Glutamatergic neuron (in vitro differentiated cells): ENCODE results near the gene TBC1D17. TPM values are rescaled to one million over a fixed set of nuclear protein-coding genes. Genes with fewer than 3 reads are reported as not detected.
A peak's percentile ranks its signal among the peaks of the same experiment; 100 is the strongest.

ENCODE experiments used
- DNase-seq: peaks from one replicate; pipeline ENCODE4 v3.0.0; 2022
- H3K27ac Mint-ChIP-seq: one replicate; pipeline ENCODE4 v1.8.0; 2020; ENCODE audit warnings: mild to moderate bottlenecking, mixed read lengths, inconsistent platforms; ENCODE audit not compliant: unreplicated experiment
- H3K27me3 Mint-ChIP-seq: one replicate; pipeline ENCODE4 v1.8.0; 2020; ENCODE audit warnings: mild to moderate bottlenecking, moderate library complexity, mixed read lengths, inconsistent platforms; ENCODE audit not compliant: unreplicated experiment
- H3K36me3 Mint-ChIP-seq: one replicate; pipeline ENCODE4 v1.8.0; 2020; ENCODE audit warnings: mild to moderate bottlenecking, mixed read lengths, inconsistent platforms; ENCODE audit not compliant: unreplicated experiment
- H3K4me1 Mint-ChIP-seq: one replicate; pipeline ENCODE4 v1.8.0; 2020; ENCODE audit warnings: mild to moderate bottlenecking, low read depth, mixed read lengths, inconsistent platforms; ENCODE audit not compliant: unreplicated experiment
- H3K4me3 Mint-ChIP-seq: one replicate; pipeline ENCODE4 v1.8.0; 2020; ENCODE audit warnings: mild to moderate bottlenecking, mixed read lengths, inconsistent platforms; ENCODE audit not compliant: unreplicated experiment
- H3K9me3 Mint-ChIP-seq: one replicate; pipeline ENCODE4 v1.8.0; 2020; ENCODE audit warnings: mild to moderate bottlenecking, moderate library complexity, mixed read lengths, inconsistent platforms; ENCODE audit not compliant: unreplicated experiment
- total RNA-seq: library from RNA; stranded (reverse); fragmentation: NEBNext Ultra II Directional; extraction: Animal tissue kit (Norgen Biotek cat#: 25700); gene quantifications from one replicate; pipeline ENCODE4 v1.2.1, GENCODE V29; 2021; ENCODE audit not compliant: unreplicated experiment
- TF ChIP-seq, protein P1 (sequence below): fragments of 200-600 bp; sonication (generic); IDR thresholded peaks from one replicate; pipeline ENCODE4 v1.5.0; 2021; ENCODE audit not compliant: partially characterized antibody, unreplicated experiment

TBC1D17 gene
- total RNA-seq, 1 donor from 2014 or later, result 56.8 TPM

DNA sequence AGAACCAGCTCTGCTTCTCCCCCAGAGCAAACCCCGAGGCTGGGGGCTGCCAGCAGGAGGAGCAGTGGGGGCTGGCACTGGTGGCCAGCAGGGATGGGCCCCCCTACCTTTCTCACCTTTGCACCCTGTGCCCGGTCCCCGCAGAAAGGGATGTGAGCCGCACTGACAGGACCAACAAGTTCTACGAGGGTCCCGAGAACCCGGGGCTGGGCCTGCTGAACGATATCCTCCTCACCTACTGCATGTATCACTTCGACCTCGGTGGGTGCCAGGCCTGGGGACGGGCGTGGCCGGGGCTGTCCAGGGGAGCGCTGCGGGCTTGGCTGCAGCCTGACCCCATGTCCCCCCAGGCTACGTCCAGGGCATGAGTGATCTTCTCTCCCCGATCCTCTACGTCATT is 6.6 kb downstream of the TBC1D17 start:
- Mint-ChIP-seq H3K27ac (no peak overlapping the region), H3K36me3 (peaks cover 6% of the 10 kb centered on the region), H3K9me3 (peaks cover 6% of the 10 kb centered on the region), H3K27me3 (peaks cover 6% of the 10 kb centered on the region), H3K4me3 (no peak overlapping the region), H3K4me1 (peaks cover 1% of the 10 kb centered on the region)
- TF ChIP-seq, protein P1, sequence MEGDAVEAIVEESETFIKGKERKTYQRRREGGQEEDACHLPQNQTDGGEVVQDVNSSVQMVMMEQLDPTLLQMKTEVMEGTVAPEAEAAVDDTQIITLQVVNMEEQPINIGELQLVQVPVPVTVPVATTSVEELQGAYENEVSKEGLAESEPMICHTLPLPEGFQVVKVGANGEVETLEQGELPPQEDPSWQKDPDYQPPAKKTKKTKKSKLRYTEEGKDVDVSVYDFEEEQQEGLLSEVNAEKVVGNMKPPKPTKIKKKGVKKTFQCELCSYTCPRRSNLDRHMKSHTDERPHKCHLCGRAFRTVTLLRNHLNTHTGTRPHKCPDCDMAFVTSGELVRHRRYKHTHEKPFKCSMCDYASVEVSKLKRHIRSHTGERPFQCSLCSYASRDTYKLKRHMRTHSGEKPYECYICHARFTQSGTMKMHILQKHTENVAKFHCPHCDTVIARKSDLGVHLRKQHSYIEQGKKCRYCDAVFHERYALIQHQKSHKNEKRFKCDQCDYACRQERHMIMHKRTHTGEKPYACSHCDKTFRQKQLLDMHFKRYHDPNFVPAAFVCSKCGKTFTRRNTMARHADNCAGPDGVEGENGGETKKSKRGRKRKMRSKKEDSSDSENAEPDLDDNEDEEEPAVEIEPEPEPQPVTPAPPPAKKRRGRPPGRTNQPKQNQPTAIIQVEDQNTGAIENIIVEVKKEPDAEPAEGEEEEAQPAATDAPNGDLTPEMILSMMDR, result no peak
- DNase-seq, result peak; percentile 14

GRCh38 chr19:49884760-49885159 is 7.3 kb downstream of the TBC1D17 start:
- Mint-ChIP-seq H3K27me3 (peaks cover 3% of the 10 kb centered on the region), H3K27ac (no peak overlapping the region), H3K9me3 (peaks cover 9% of the 10 kb centered on the region), H3K36me3 (peaks cover 6% of the 10 kb centered on the region), H3K4me1 (peaks cover 3% of the 10 kb centered on the region), H3K4me3 (no peak overlapping the region)
- no peak for DNase-seq
- TF ChIP-seq, protein P1, result no peak

GRCh38 chr19:49887037-49887664 is 9.6 kb downstream of the TBC1D17 start:
- peaks cover 6% of the 10 kb centered on the region for H3K36me3 Mint-ChIP-seq
- peaks cover 11% of the 10 kb centered on the region for H3K9me3 Mint-ChIP-seq
- TF ChIP-seq, protein P1, result no peak

DNA sequence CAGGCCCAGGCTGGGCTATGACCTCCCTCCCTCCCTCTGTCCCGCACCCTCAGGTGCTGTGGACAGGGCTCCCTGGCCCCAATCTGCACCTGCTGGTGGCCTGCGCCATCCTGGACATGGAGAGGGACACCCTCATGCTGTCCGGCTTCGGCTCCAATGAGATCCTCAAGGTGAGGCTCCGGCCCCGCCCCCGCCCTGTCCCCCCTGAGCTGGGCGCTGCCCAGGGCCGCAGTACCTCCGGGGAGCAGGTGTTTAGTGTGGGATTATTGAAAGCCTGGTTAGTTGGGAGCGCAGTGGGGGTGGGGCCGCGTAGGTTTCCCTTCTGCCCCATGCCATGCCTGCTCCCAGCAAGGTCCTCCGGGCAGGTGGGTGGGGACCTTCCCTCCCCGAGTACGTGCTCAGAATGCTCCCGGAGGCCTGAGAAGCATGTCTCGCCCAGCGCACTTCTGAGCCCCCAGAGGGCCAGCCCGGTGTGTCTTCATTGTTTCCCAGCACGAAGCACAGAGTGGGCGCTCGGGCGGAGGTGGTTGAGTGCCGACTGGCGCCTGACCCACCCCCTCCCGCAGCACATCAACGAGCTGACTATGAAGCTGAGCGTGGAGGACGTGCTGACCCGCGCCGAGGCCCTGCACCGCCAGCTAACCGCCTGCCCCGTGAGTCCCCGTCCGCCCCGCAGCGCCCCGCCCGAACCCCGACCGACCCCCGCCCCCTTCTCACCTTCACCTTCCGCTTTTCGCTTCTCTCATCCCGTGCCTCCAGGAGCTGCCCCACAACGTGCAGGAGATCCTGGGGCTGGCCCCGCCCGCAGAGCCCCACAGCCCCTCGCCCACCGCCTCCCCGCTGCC is 10.4 kb downstream of the TBC1D17 start:
- DNase-seq, result peak; percentile 21
- Mint-ChIP-seq H3K4me1 (peaks cover 6% of the 10 kb centered on the region), H3K27ac (no peak overlapping the region), H3K27me3 (peaks cover 8% of the 10 kb centered on the region), H3K9me3 (peaks cover 11% of the 10 kb centered on the region), H3K36me3 (peaks cover 6% of the 10 kb centered on the region), H3K4me3 (no peak overlapping the region)
- TF ChIP-seq, protein P1, result no peak

More at GRCh38 chr19:49887037-49887664, 9.6 kb downstream of the TBC1D17 start:
- no peak overlapping the region for H3K27ac Mint-ChIP-seq
- H3K4me1 Mint-ChIP-seq, result peaks cover 6% of the 10 kb centered on the region
- peak; percentile 11 for DNase-seq
- peaks cover 4% of the 10 kb centered on the region for H3K27me3 Mint-ChIP-seq
- no peak overlapping the region for H3K4me3 Mint-ChIP-seq

DNA sequence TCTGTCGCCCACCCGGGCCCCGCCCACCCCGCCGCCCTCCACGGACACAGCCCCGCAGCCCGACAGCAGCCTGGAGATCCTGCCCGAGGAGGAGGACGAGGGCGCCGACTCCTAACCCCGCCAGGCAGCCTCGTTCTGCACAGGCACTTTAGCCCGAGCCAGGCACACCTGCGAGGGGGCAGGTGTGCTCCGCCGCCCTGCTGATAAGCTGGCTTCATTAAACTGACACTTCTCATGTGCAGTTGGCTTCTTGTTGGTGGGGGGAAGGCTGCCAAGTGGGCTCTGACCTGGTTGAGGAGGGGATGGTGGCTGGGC is 11.0 kb downstream of the TBC1D17 start:
- peak overlapping the region; percentile 15 for H3K4me3 Mint-ChIP-seq
- H3K9me3 Mint-ChIP-seq, result peaks cover 9% of the 10 kb centered on the region
- H3K4me1 Mint-ChIP-seq, result peaks cover 6% of the 10 kb centered on the region
- peak overlapping the region; percentile 93 for H3K27ac Mint-ChIP-seq
- H3K27me3 Mint-ChIP-seq, result peaks cover 9% of the 10 kb centered on the region
- TF ChIP-seq, protein P1, result no peak
- peaks cover 1% of the 10 kb centered on the region for H3K36me3 Mint-ChIP-seq
- DNase-seq, result peak; percentile 20
